ENCODE data around the gene JMJD1C.
A peak's percentile ranks its signal among the peaks of the same experiment; 100 is the strongest.

Gene JMJD1C

DNA sequence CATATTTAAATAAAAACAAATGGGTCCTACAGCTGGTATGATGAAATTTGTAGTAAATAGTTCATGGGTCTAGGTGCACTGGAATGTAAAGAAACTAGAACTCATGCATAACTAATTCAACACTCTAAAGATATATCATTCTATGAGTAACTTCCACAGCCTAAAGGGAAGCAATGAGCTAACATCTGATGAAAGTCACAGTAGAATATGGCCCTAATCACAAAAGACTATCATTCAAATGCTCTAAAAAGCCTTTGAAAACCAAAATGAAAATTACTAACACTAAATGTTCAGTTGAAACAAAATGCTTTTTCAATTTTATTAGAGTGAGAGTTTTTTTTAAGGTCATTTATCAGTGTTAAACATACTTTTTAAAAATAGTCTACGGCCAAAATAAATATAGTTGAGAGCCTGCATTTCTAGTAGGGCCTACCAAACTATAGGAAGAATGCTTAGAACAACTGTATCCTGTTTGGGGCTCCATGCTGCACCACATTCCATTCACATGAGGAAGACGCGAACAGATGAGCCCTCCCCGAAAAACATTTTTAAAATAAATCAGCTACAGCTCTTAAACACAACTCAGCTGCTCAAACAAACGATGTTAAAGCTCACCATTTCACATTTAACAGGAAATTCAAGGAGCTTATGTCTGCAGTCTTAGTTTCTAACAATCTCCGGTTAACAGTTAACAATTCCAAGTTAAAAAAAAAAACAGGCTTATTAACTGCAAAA, 198.2 kb downstream of the JMJD1C start (continued):
- TF ChIP-seq IKZF3 (tag by site-specific recombination; IDR thresholded peaks at IDR 0.05) (no peak; the same call in 1 of the 2 replicates), ZSCAN30 (tag by site-specific recombination; IDR thresholded peaks at IDR 0.05) (peak; percentile 39; the same call in 1 of the 2 replicates), ZNF600 (tag by site-specific recombination; IDR thresholded peaks at IDR 0.05) (0 out of 2 replicates have a peak, but pooled peaks have one; percentile 13), ZNF548 (tag by site-specific recombination; IDR thresholded peaks at IDR 0.05) (no peak), ZNF121 (tag by site-specific recombination; IDR thresholded peaks at IDR 0.05) (no peak), ZSCAN5A (tag by site-specific recombination; IDR thresholded peaks at IDR 0.05) (no peak), ZFP37 (tag by site-specific recombination; IDR thresholded peaks at IDR 0.05) (no peak; the same call in 1 of the 2 replicates), SCRT1 (tag by site-specific recombination; IDR thresholded peaks at IDR 0.05; ENCODE audit: borderline replicate concordance) (no peak), ZNF138 (tag by site-specific recombination; IDR thresholded peaks at IDR 0.05; ENCODE audit: borderline replicate concordance) (no peak), ATF2 (tag by site-specific recombination; IDR thresholded peaks at IDR 0.05; ENCODE audit: low read depth) (0 out of 2 replicates have a peak, but pooled peaks have one; percentile 30), ZNF362 (tag by site-specific recombination; IDR thresholded peaks at IDR 0.05) (no peak), HOXA7 (CRISPR knock-in tag; IDR thresholded peaks at IDR 0.05; ENCODE audit: borderline replicate concordance) (no peak), MEIS1 (CRISPR knock-in tag; IDR thresholded peaks at IDR 0.05; ENCODE audit: borderline replicate concordance) (no peak), ZNF341 (tag by site-specific recombination; IDR thresholded peaks at IDR 0.05; ENCODE audit: low read depth) (no peak), SP7 (tag by site-specific recombination; IDR thresholded peaks at IDR 0.05) (0 out of 2 replicates have a peak, but pooled peaks have one; percentile 8), ZSCAN16 (tag by site-specific recombination; IDR thresholded peaks at IDR 0.05) (no peak), ZNF610 (tag by site-specific recombination; IDR thresholded peaks at IDR 0.05; ENCODE audit: borderline replicate concordance) (no peak), ZNF398 (tag by site-specific recombination; IDR thresholded peaks at IDR 0.05) (no peak), ZNF274 (IDR thresholded peaks at IDR 0.05; ENCODE audit: low read length) (no peak), ZNF274 (tag by site-specific recombination; IDR thresholded peaks at IDR 0.05; ENCODE audit: borderline replicate concordance) (no peak), ZNF623 (tag by site-specific recombination; IDR thresholded peaks at IDR 0.05) (no peak), ZBTB20 (tag by site-specific recombination; IDR thresholded peaks at IDR 0.05) (no peak), ZNF114 (tag by site-specific recombination; IDR thresholded peaks at IDR 0.05) (no peak), WT1 (tag by site-specific recombination; IDR thresholded peaks at IDR 0.05) (no peak), GLI2 (tag by site-specific recombination; IDR thresholded peaks at IDR 0.05; ENCODE audit: borderline replicate concordance, low read depth) (no peak)
- TF ChIP-seq, protein P1, sequence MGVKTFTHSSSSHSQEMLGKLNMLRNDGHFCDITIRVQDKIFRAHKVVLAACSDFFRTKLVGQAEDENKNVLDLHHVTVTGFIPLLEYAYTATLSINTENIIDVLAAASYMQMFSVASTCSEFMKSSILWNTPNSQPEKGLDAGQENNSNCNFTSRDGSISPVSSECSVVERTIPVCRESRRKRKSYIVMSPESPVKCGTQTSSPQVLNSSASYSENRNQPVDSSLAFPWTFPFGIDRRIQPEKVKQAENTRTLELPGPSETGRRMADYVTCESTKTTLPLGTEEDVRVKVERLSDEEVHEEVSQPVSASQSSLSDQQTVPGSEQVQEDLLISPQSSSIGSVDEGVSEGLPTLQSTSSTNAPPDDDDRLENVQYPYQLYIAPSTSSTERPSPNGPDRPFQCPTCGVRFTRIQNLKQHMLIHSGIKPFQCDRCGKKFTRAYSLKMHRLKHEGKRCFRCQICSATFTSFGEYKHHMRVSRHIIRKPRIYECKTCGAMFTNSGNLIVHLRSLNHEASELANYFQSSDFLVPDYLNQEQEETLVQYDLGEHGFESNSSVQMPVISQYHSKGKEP (tag by site-specific recombination; IDR thresholded peaks at IDR 0.05) = no peak
- TF ChIP-seq, protein P2, sequence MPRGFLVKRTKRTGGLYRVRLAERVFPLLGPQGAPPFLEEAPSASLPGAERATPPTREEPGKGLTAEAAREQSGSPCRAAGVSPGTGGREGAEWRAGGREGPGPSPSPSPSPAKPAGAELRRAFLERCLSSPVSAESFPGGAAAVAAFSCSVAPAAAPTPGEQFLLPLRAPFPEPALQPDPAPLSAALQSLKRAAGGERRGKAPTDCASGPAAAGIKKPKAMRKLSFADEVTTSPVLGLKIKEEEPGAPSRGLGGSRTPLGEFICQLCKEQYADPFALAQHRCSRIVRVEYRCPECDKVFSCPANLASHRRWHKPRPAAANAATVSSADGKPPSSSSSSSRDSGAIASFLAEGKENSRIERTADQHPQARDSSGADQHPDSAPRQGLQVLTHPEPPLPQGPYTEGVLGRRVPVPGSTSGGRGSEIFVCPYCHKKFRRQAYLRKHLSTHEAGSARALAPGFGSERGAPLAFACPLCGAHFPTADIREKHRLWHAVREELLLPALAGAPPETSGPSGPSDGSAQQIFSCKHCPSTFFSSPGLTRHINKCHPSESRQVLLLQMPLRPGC (tag by site-specific recombination; IDR thresholded peaks at IDR 0.05) = 0 out of 2 replicates have a peak, but pooled peaks have one; percentile 21
- TF ChIP-seq, protein P3, sequence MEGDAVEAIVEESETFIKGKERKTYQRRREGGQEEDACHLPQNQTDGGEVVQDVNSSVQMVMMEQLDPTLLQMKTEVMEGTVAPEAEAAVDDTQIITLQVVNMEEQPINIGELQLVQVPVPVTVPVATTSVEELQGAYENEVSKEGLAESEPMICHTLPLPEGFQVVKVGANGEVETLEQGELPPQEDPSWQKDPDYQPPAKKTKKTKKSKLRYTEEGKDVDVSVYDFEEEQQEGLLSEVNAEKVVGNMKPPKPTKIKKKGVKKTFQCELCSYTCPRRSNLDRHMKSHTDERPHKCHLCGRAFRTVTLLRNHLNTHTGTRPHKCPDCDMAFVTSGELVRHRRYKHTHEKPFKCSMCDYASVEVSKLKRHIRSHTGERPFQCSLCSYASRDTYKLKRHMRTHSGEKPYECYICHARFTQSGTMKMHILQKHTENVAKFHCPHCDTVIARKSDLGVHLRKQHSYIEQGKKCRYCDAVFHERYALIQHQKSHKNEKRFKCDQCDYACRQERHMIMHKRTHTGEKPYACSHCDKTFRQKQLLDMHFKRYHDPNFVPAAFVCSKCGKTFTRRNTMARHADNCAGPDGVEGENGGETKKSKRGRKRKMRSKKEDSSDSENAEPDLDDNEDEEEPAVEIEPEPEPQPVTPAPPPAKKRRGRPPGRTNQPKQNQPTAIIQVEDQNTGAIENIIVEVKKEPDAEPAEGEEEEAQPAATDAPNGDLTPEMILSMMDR (tag by site-specific recombination; IDR thresholded peaks at IDR 0.05) = no peak

Measured in HEK293 (cell line).